ENCODE measurements around the gene PARD3.

- TF ChIP-seq EZH2 (IDR thresholded peaks at IDR 0.05) (no peak), RAD21 (IDR thresholded peaks at IDR 0.05; ENCODE audit: low read depth) (peak; percentile 63), CBX3 (IDR thresholded peaks at IDR 0.05; ENCODE audit: low read depth) (no peak), JUND (IDR thresholded peaks at IDR 0.05) (no peak), ZFX (IDR thresholded peaks at IDR 0.05) (no peak), SIN3A (IDR thresholded peaks at IDR 0.05; ENCODE audit: low read depth) (no peak), ZNF274 (IDR thresholded peaks at IDR 0.05; ENCODE audit: low read depth, low read length) (no peak)
- TF ChIP-seq, protein P1, sequence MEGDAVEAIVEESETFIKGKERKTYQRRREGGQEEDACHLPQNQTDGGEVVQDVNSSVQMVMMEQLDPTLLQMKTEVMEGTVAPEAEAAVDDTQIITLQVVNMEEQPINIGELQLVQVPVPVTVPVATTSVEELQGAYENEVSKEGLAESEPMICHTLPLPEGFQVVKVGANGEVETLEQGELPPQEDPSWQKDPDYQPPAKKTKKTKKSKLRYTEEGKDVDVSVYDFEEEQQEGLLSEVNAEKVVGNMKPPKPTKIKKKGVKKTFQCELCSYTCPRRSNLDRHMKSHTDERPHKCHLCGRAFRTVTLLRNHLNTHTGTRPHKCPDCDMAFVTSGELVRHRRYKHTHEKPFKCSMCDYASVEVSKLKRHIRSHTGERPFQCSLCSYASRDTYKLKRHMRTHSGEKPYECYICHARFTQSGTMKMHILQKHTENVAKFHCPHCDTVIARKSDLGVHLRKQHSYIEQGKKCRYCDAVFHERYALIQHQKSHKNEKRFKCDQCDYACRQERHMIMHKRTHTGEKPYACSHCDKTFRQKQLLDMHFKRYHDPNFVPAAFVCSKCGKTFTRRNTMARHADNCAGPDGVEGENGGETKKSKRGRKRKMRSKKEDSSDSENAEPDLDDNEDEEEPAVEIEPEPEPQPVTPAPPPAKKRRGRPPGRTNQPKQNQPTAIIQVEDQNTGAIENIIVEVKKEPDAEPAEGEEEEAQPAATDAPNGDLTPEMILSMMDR (IDR thresholded peaks at IDR 0.05 in 2 of 3, conservative IDR thresholded peaks at IDR 0.05 in 1 of 3; ENCODE audit: borderline replicate concordance in 1 of 3, insufficient read depth in 1 of 3, low read depth in 2 of 3, low read length in 2 of 3), result peak; percentile 40 to 52 (median 42)
Measured at GRCh38 chr10:34824870-34825269, 9.8 kb upstream of the PARD3 start.

Data from HCT116 (cell line).